Smooth muscle cell (in vitro differentiated cells): ENCODE results near the gene SGTA. TPM values are rescaled to one million over a fixed set of nuclear protein-coding genes. Genes with fewer than 3 reads are reported as not detected.

Experiments used
- DNase-seq: peaks from one replicate; lab custom pipeline; 2025; ENCODE audit not compliant: unreplicated experiment; lab: John Stamatoyannopoulos, UW
- H2AFZ ChIP-seq: fragments of 200-600 bp; sonication (generic); 2 replicates; pipeline ENCODE4 v1.6.0; 2016; ENCODE audit warnings: antibody characterized with exemption, low read depth, mild to moderate bottlenecking
- H3F3A ChIP-seq: fragments of 200-600 bp; sonication (generic); 2 replicates; pipeline ENCODE4 v1.6.0; 2017; ENCODE audit warnings: antibody characterized with exemption, low read depth
- H3K27ac ChIP-seq: fragments of 200-600 bp; sonication (generic); 2 replicates; pipeline ENCODE4 v1.5.1; 2016; ENCODE audit warnings: low read depth, mild to moderate bottlenecking
- H3K27me3 ChIP-seq: fragments of 200-600 bp; sonication (generic); 2 replicates; pipeline ENCODE4 v1.6.1; 2016; ENCODE audit warnings: low read depth, mild to moderate bottlenecking
- H3K36me3 ChIP-seq: fragments of 200-600 bp; sonication (generic); 2 replicates; pipeline ENCODE4 v1.5.1; 2016; ENCODE audit warnings: low read depth
- H3K4me1 ChIP-seq: fragments of 200-600 bp; sonication (generic); 2 replicates; pipeline ENCODE4 v1.5.1; 2016; ENCODE audit warnings: low read depth
- H3K4me2 ChIP-seq: fragments of 200-600 bp; sonication (generic); 2 replicates; pipeline ENCODE4 v1.6.0; 2016; ENCODE audit warnings: mild to moderate bottlenecking
- H3K4me3 ChIP-seq: fragments of 200-600 bp; sonication (generic); 2 replicates; pipeline ENCODE4 v1.5.1; 2016; ENCODE audit warnings: mild to moderate bottlenecking
- H3K79me2 ChIP-seq: fragments of 200-600 bp; sonication (generic); 2 replicates; pipeline ENCODE4 v1.6.0; 2016; ENCODE audit warnings: low read depth, mild to moderate bottlenecking
- H3K9ac ChIP-seq: fragments of 200-600 bp; sonication (generic); 2 replicates; pipeline ENCODE4 v1.6.0; 2016; ENCODE audit warnings: low read depth
- H3K9me3 ChIP-seq: fragments of 200-600 bp; sonication (generic); replicated peaks from 2 replicates; pipeline ENCODE4 v1.5.1; 2016; ENCODE audit warnings: low read depth
- H4K20me1 ChIP-seq: fragments of 200-600 bp; sonication (generic); 2 replicates; pipeline ENCODE4 v1.6.0; 2016; ENCODE audit warnings: low read depth
- CTCF ChIP-seq: fragments of 200-600 bp; sonication (generic); IDR thresholded peaks from 2 replicates; pipeline ENCODE4 v1.5.1; 2017; ENCODE audit warnings: borderline replicate concordance, mild to moderate bottlenecking, antibody characterized with exemption; ENCODE audit not compliant: insufficient read depth, poor library complexity, severe bottlenecking
- WGBS: methylation state at CpG from one replicate; pipeline ENCODE4 v1.1.7; 2016; ENCODE audit warnings: low lambda C conversion rate; 5-methylcytosine and 5-hydroxymethylcytosine counted together
- polyA plus RNA-seq: library from polyadenylated mRNA; unstranded; fragments of >200 nt; fragmentation: Nextera tagmentation; extraction: Ambion mirVana; gene quantifications from 2 replicates; pipeline ENCODE4 v1.2.1, GENCODE V29; 2016
- total RNA-seq: library from RNA; depleted of rRNA; stranded (reverse); fragments of >200 nt; gene quantifications from 2 replicates; pipeline ENCODE4 v1.2.3, GENCODE V29; 2014

SGTA gene
- total and polyA plus RNA-seq, 2 experiments from 2014 or later = 34.4 to 71.2 TPM

- Histone ChIP-seq H3K4me3 (peak overlapping the region; percentile 85), H3K36me3 (no peaks in the 10 kb centered on the region), H3K9me3 (no peaks in the 10 kb centered on the region), H3K4me2 (peak overlapping the region; percentile 82), H3K27ac (peak overlapping the region; percentile 82), H3F3A (peaks cover 7% of the 10 kb centered on the region), H2AFZ (peak overlapping the region; percentile 44), H3K4me1 (peaks cover 14% of the 10 kb centered on the region), H3K79me2 (peaks cover 71% of the 10 kb centered on the region), H3K9ac (no peak overlapping the region), H4K20me1 (peaks cover 37% of the 10 kb centered on the region), H3K27me3 (no peaks in the 10 kb centered on the region)
- WGBS = 92% methylated on average over 7 of the region's 7 CpGs
- no peak for TF ChIP-seq CTCF
- DNase-seq = no peak
These were observed 690 bp upstream of the SGTA start for GRCh38 chr19:2783781-2784145.

GRCh38 chr19:2782329-2782935 is 641 bp downstream of the SGTA start:
- peaks cover 75% of the 10 kb centered on the region for H3K79me2 ChIP-seq
- H3F3A ChIP-seq = peaks cover 7% of the 10 kb centered on the region
- peaks cover 50% of the 10 kb centered on the region for H4K20me1 ChIP-seq
- H3K36me3 ChIP-seq = no peaks in the 10 kb centered on the region
- H3K4me1 ChIP-seq = peaks cover 14% of the 10 kb centered on the region
- WGBS = 3% methylated on average over 24 of the region's 24 CpGs
- no peaks in the 10 kb centered on the region for H3K27me3 ChIP-seq
- no peak for TF ChIP-seq CTCF
- H3K4me3 ChIP-seq = peak overlapping the region; percentile 85
- peak overlapping the region; percentile 77 for H3K27ac ChIP-seq
- peak overlapping the region; percentile 91 for H3K4me2 ChIP-seq
- H3K9ac ChIP-seq = peak overlapping the region; percentile 99
- no peak for DNase-seq
- no peaks in the 10 kb centered on the region for H3K9me3 ChIP-seq
- peak overlapping the region; percentile 73 for H2AFZ ChIP-seq

GRCh38 chr19:2780284-2780683 is 2.8 kb downstream of the SGTA start:
- H3K4me2 ChIP-seq = no peak overlapping the region
- no peak overlapping the region for H3K4me3 ChIP-seq
- TF ChIP-seq CTCF = no peak
- no peaks in the 10 kb centered on the region for H3K27me3 ChIP-seq
- H3K9me3 ChIP-seq = no peaks in the 10 kb centered on the region
- H3K79me2 ChIP-seq = peaks cover 77% of the 10 kb centered on the region
- no peak overlapping the region for H3K9ac ChIP-seq
- no peak overlapping the region for H2AFZ ChIP-seq
- H3F3A ChIP-seq = peaks cover 11% of the 10 kb centered on the region
- no peak for DNase-seq
- H3K27ac ChIP-seq = no peak overlapping the region
- no peaks in the 10 kb centered on the region for H3K36me3 ChIP-seq
- H4K20me1 ChIP-seq = peaks cover 71% of the 10 kb centered on the region
- WGBS = 96% methylated on average over 7 of the region's 7 CpGs
- H3K4me1 ChIP-seq = peaks cover 6% of the 10 kb centered on the region

- no peaks in the 10 kb centered on the region for H3K36me3 ChIP-seq
- H3K4me3 ChIP-seq = no peak overlapping the region
- H4K20me1 ChIP-seq = peaks cover 82% of the 10 kb centered on the region
- H3K4me1 ChIP-seq = no peaks in the 10 kb centered on the region
- no peaks in the 10 kb centered on the region for H3K27me3 ChIP-seq
- no peaks in the 10 kb centered on the region for H3K9me3 ChIP-seq
- H2AFZ ChIP-seq = no peak overlapping the region
- peaks cover 88% of the 10 kb centered on the region for H3K79me2 ChIP-seq
- no peak overlapping the region for H3K9ac ChIP-seq
- WGBS = 95% methylated on average over 14 of the region's 14 CpGs
- H3K4me2 ChIP-seq = no peak overlapping the region
- peaks cover 5% of the 10 kb centered on the region for H3F3A ChIP-seq
- no peak overlapping the region for H3K27ac ChIP-seq
- no peak for DNase-seq
- no peak for TF ChIP-seq CTCF
These were observed 3.8 kb downstream of the SGTA start for GRCh38 chr19:2779121-2779740.
